GM19193 (cell line): ENCODE measurements around the gene TPGS2.

Experiments used
- POLR2A ChIP-seq: IDR thresholded peaks from 4 replicates; pipeline ENCODE4 v1.6.1; 2011; ENCODE audit not compliant: insufficient read depth, insufficient read length; ENCODE audit errors: extremely low read depth

TPGS2 gene

DNA sequence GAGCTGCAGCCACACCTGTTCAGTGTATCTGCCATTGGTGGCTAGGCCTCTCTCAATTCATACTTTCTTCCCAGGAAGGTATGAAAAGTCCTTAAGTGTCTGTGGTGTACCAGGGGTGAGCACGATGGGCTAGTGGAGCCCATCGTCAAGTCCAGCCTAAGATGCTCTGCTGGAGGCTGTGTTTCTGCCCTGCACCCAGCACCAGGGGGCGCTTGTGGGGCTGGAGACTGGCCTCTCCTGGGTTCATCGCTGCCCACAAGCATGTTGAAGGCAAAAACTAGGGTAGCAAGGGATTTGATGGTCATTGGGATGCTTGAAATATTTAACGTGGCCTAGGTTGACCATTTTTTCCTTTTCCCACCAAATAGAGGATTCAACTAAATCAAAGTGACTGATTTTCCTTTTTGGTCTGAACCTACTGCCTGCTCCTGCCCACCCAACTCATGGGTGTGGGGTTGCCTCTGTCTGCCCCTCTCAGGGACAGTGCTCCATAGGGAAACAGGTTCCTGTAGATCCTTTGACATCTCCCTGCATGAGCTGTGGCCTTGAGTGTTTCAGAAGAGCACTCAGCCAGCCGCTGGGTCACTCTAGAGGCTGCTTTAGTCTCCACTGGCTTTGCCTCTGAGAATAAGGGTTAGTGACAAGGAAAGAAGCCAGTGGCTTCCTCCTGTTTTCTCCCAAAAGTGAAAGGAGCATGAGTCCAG lies 59.0 kb downstream of the TPGS2 start:
- no peak for TF ChIP-seq POLR2A

- TF ChIP-seq POLR2A = no peak
Measured at GRCh38 chr18:36769172-36769571, 59.6 kb downstream of the TPGS2 start.

- no peak for TF ChIP-seq POLR2A
Measured at GRCh38 chr18:36766836-36767235, 62.0 kb downstream of the TPGS2 start.

- TF ChIP-seq POLR2A = no peak
Measured at GRCh38 chr18:36762074-36762473, 66.7 kb downstream of the TPGS2 start.

DNA sequence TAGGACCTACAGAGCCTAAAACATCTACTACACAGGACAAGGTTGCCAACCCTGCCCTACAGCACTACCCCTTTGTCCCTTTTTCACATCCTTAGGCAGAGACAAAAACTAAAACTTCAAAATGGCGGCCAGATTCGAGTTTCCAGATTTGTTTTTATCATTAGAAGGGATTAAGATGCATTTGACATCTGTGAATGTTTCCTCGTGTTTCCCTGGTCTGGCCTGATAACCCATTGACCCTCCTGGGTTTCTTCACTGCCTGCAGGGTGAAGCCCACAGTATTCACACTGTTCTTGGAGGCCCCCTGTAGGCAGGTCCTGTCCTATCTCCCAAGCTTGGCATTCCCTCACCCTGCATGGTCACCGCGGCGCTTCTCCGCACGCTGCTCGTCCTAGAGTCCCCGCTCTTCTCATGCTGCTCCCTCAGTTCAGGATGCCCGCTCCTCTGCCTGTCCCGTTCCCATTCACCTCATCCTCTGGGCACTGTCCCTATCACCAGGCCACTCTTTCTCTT lies 67.6 kb downstream of the TPGS2 start:
- no peak for TF ChIP-seq POLR2A

DNA sequence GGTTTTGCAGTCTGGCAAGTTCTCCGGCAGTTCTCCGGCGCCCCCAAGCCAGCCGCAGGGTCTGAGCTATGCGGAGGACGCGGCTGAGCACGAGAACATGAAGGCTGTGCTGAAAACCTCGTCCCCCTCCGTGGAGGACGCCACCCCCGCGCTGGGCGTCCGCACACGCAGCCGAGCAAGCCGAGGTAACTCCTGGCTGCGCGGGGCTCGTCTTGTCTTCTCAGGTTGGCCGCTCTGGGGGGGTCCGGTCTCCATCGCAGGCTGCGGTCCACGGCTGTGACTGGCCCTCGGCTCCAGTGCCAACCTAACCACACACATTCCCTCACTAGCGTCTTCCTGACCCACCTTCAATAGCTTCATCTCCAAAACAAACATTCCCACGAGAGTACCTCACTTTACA lies 68.2 kb downstream of the TPGS2 start:
- TF ChIP-seq POLR2A = no peak

DNA sequence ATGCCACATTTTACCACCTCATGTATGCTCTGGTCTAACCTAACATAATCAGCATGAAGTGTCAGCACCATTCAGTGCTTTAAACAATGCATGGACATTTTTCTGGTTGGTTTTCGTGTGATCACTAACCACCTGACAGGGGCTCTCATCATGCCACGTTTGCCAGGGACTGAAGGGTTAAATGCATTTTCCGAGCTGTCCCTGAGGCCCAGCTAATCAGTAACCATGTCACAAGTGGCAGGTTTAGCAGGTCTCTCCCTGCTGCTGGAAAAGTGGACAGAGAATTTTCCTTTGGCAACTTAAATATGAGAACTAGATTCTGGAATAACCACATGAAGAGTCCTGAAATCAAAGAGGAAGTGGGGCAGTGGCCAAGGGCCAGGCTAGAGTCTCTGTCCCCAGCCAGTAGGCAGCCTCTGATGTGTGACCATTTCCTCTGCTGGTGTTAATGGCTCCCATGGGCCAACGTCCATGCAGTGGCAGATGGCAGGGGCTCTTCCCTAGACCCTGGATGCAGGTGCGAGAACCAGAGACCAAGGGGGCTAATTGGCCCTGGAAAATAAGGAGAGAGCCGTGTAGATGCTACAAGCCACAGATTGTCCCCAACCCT lies 69.5 kb downstream of the TPGS2 start:
- TF ChIP-seq POLR2A = no peak

GRCh38 chr18:36758623-36759022 lies 70.2 kb downstream of the TPGS2 start:
- no peak for TF ChIP-seq POLR2A

- no peak for TF ChIP-seq POLR2A
Measured at GRCh38 chr18:36757991-36758390, 70.8 kb downstream of the TPGS2 start.

DNA sequence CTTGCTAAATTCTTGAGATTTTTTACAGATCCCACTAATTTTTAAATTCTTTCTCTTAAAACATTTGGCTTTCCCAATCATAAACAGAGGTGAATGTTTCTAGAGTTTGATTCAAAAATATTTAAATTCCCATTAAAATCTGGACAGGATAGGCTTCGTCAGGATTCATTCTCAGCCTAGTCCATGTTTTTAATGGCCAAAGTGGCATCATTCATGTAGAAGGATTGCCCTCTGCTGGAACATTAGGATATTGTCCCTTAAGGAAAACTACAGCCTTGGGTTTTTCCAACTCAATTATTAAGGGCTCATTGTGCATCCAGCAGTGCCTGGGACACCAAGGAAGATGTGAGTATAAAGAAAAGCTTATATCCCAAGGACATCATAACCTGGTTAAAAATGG lies 71.7 kb downstream of the TPGS2 start:
- TF ChIP-seq POLR2A = no peak

DNA sequence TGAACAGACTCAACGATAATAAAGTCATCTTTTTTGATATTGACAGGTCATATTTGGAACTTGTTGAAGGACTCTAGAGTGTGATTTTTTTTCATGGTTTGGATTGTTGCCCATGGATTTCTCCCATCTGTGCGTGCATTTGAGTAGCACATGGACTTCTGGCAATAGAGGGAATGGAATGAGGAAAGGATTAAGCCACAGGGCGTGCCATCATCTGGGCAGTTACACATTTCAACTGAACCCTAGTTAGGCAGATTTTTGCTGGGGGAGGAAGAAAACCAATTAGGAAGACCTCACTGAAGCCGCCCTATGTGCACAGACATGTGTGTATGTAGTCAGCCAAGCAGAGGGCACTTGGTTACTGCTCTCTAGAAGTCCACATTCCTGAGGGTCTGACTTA lies 72.6 kb downstream of the TPGS2 start:
- no peak for TF ChIP-seq POLR2A

- TF ChIP-seq POLR2A = no peak
Measured at GRCh38 chr18:36752929-36753865, 75.6 kb downstream of the TPGS2 start.

DNA sequence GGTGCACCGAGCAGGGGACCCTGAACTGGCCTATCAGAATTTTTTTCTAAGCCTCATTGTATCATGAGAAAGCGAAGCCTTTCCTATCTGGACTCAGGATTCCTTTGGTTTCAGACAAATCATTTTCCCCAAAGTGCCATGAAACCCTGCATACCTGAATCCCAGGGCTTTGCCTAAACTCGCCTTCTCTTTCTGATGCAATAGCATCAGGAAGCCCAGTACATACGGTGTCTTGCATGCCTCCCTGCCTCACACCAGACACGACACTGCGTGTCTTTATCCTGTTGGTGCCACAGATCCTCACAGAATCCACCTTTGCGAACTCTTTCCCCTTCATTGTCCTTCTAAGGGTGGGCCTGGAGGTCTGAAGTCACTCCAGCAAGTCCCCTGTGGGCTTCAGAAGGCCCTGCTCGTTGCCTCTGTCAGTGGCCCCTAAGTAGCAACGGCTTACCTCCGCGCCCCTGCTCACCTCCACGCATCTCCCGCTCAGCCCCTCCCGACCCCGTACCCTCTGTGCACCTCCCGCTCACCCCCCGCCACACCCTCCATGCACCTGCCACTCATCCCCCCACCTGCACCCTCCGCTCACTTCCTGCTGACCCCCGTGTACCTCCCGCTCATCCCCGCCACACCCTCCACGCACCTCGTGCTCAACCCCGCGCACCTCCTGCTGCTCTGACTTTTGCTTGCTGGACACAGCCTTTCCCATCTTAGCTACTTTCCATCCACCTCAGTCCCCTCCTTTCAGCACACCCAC lies 83.4 kb downstream of the TPGS2 start:
- no peak for TF ChIP-seq POLR2A

DNA sequence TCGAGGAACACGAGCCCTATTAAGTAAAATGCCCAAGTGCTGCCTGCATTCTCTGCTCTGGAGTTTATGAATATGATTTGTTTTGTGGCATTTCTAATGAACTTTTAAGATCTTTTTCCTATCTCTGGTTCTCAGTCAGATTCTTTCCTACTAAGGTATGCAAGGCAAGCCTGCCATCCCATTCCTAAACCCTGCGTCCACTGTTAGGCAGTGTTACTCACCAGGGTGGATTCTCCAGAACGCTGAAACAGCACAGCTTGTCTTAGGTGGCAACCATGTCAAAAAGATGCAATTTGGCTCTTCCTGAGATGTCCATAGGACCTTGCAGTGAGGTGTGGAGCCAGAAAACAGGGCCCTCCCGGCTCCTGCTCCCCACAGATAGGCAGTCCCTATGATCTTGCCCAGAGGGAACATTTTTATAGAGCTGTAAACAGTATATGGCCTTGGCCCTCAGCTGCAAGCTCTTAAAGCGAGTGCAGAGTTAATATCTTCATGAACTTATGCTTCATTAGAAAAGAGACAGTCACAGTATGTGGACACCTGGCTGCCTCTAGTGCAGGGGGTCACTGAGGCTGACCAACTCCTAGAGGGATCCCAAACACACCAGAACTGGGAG lies 84.4 kb downstream of the TPGS2 start:
- TF ChIP-seq POLR2A = no peak
